ENCODE measurements around the gene HOXA2. TPM values are rescaled to one million over a fixed set of nuclear protein-coding genes. Genes with fewer than 3 reads are reported as not detected.

Gene HOXA2
- total RNA-seq, 4 donors from 2014 or later = 0.27 to 3.6 (median 1.5) TPM

DNA sequence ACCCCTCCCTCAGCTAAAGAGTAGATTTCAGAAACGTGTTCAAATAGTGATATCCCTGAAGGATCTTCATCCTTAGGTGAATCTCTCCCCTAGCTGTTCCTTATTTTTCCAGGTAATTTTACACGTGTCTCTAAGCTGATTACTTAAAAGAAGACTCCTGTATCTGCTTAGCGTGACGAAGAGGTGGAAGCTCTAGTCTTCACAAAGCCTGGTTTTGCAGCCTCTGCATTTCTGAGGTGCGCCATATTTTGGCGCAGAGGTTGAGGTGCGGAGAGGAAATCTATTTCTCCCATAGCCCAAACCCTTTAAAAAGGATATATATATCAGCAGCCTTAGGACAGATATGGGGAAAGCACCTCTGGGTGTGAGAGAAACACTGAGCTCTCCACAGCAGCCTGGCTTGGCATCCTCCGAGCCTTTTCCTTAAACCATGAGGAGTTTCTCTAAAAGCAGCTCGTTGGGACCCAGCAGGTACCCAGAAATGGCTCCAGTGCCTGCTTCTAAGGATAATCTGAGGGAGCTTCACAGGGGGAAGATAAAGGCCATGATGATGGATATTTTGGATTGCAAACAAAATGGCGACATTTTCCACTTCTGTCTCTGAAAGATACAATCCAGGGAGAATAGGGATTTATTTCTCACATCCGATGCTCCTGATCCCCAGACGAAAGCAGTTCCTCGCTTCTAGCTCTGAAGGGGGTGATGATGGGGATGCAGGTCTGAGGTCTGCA is 3.0 kb upstream of the HOXA2 start:
- no peaks in the 10 kb centered on the region for H3K9me3 ChIP-seq
- H3K27me3 ChIP-seq = peaks cover 0 to 11% (median 0%) of the 10 kb centered on the region in 4 donors
- peak overlapping the region; percentile 96 to 99 (median 99) for H3K27ac ChIP-seq
- H3K4me3 ChIP-seq = peak overlapping the region in 3 of 4 donors; percentile 57 to 97 (median 88)
- 34 to 51% methylated on average over 10 to 13 of the region's 13 CpGs for WGBS, 2 donors
- H3K36me3 ChIP-seq = no peaks in the 10 kb centered on the region
- TF ChIP-seq, protein P1, sequence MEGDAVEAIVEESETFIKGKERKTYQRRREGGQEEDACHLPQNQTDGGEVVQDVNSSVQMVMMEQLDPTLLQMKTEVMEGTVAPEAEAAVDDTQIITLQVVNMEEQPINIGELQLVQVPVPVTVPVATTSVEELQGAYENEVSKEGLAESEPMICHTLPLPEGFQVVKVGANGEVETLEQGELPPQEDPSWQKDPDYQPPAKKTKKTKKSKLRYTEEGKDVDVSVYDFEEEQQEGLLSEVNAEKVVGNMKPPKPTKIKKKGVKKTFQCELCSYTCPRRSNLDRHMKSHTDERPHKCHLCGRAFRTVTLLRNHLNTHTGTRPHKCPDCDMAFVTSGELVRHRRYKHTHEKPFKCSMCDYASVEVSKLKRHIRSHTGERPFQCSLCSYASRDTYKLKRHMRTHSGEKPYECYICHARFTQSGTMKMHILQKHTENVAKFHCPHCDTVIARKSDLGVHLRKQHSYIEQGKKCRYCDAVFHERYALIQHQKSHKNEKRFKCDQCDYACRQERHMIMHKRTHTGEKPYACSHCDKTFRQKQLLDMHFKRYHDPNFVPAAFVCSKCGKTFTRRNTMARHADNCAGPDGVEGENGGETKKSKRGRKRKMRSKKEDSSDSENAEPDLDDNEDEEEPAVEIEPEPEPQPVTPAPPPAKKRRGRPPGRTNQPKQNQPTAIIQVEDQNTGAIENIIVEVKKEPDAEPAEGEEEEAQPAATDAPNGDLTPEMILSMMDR (IDR thresholded peaks at IDR 0.05) = no peak
- TF ChIP-seq POLR2A (IDR thresholded peaks at IDR 0.05) = no peak
- intact Hi-C loops (cut with DNase I) = no loop called here
- peaks cover 20 to 98% (median 46%) of the 10 kb centered on the region in 3 donors for H3K4me1 ChIP-seq
- no peak for DNase-seq

GRCh38 chr7:27104341-27105058 is 2.0 kb upstream of the HOXA2 start:
- Histone ChIP-seq H3K4me3 (peak overlapping the region in 3 of 4 donors; percentile 85 to 97 (median 88)), H3K27me3 (peaks cover 0 to 11% (median 0%) of the 10 kb centered on the region in 4 donors), H3K4me1 (peaks cover 15 to 98% (median 43%) of the 10 kb centered on the region in 3 donors), H3K27ac (peak overlapping the region; percentile 96 to 99 (median 99)), H3K36me3 (no peaks in the 10 kb centered on the region), H3K9me3 (no peaks in the 10 kb centered on the region)
- TF ChIP-seq, protein P1 (IDR thresholded peaks at IDR 0.05) = no peak
- TF ChIP-seq POLR2A (IDR thresholded peaks at IDR 0.05) = no peak
- DNase-seq = no peak
- 34 to 36% methylated on average over 13 of the region's 13 CpGs for WGBS, 2 donors
- intact Hi-C loops (cut with DNase I) = no loop called here

GRCh38 chr7:27103489-27104226 is 1.2 kb upstream of the HOXA2 start:
- WGBS, 2 donors = 8 to 9% methylated on average over 25 to 28 of the region's 35 CpGs
- Histone ChIP-seq H3K27me3 (peaks cover 0 to 11% (median 0%) of the 10 kb centered on the region in 4 donors), H3K9me3 (no peaks in the 10 kb centered on the region), H3K4me3 (peak overlapping the region; percentile 35 to 97 (median 86)), H3K36me3 (no peaks in the 10 kb centered on the region), H3K27ac (peak overlapping the region; percentile 96 to 99 (median 99)), H3K4me1 (peaks cover 10 to 97% (median 35%) of the 10 kb centered on the region in 3 donors)
- intact Hi-C loops (cut with DNase I) = no loop called here
- TF ChIP-seq POLR2A (IDR thresholded peaks at IDR 0.05) = no peak
- TF ChIP-seq, protein P1 (IDR thresholded peaks at IDR 0.05) = no peak
- no peak for DNase-seq

DNA sequence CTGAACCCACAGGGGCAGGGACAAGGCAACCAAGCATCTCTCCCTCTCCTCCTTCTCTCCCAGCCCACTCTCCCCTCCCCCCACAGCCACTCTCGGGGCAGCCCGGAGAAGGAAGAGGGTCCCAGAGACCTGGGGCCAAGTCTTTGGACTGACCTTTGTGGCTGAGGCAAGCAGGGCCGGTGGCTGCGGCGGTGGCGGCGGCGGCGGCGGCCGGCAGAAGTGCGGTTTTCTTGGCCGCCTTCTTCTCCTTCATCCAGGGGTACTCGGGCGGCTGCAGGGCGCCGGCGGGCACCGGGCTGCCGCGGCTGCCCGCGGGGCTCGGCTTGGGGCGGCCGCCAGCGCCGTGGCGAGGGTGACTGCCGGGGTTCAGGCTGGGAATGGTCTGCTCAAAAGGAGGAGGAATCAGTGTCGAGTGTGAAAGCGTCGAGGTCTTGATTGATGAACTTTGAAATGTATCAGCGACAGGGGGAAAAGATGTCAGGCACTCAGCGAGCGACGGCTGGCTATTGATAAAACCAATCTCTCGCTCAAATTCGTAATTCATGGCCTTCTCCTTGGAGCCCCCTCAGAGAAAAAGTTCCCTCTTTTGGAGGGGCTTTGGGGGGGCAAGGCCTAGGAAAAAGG is 414 bp downstream of the HOXA2 start:
- intact Hi-C loops (cut with DNase I) = no loop called here
- TF ChIP-seq, protein P1 (IDR thresholded peaks at IDR 0.05) = no peak
- TF ChIP-seq POLR2A (IDR thresholded peaks at IDR 0.05) = no peak
- Histone ChIP-seq H3K27ac (peak overlapping the region; percentile 96 to 99 (median 99)), H3K27me3 (peaks cover 0 to 11% (median 0%) of the 10 kb centered on the region in 4 donors), H3K36me3 (no peaks in the 10 kb centered on the region), H3K9me3 (no peaks in the 10 kb centered on the region), H3K4me3 (peak overlapping the region; percentile 35 to 97 (median 86)), H3K4me1 (peaks cover 9 to 97% (median 32%) of the 10 kb centered on the region in 3 donors)
- no peak for DNase-seq
- 0 to 2% methylated on average over 3 to 9 of the region's 39 CpGs for WGBS, 2 donors
